K562 (cell line): ENCODE data around the gene PDCD10. TPM values are rescaled to one million over a fixed set of nuclear protein-coding genes. Genes with fewer than 3 reads are reported as not detected.

Experiments used
- FOXJ3 ChIP-seq: sonication (generic); formaldehyde crosslinking; IDR thresholded peaks from 2 replicates; pipeline ENCODE4 v1.4.0; 2020; ENCODE audit warnings: mild to moderate bottlenecking, missing genetic modification reagents
- HSF4 ChIP-seq: fragments of 250-450 bp; sonication (Bioruptor Pico); IDR thresholded peaks from 2 replicates; pipeline ENCODE4 v2.1.2; 2022; ENCODE audit warnings: mild to moderate bottlenecking, moderate library complexity, borderline replicate concordance
- MCM3 ChIP-seq: fragments of 450-650 bp; IDR thresholded peaks from 2 replicates; pipeline ENCODE4 v1.6.1; 2016
- MTA1 ChIP-seq: fragments of 450-650 bp; IDR thresholded peaks from 2 replicates; pipeline ENCODE4 v1.6.1; 2017; ENCODE audit warnings: borderline replicate concordance
- MTF1 ChIP-seq: fragments of 250-450 bp; sonication (Bioruptor Pico); IDR thresholded peaks from 2 replicates; pipeline ENCODE4 v1.9.0; 2021; ENCODE audit warnings: moderate library complexity, mild to moderate bottlenecking, inconsistent platforms, borderline replicate concordance
- NFYB ChIP-seq: IDR thresholded peaks from 2 replicates; pipeline ENCODE4 v1.6.1; 2011; ENCODE audit warnings: mild to moderate bottlenecking, moderate library complexity; ENCODE audit not compliant: insufficient read length; ENCODE audit errors: extremely low read depth
- SMARCA4 ChIP-seq: fragments of 450-650 bp; IDR thresholded peaks from 2 replicates; pipeline ENCODE4 v1.6.1; 2016
- SMARCB1 ChIP-seq: IDR thresholded peaks from 2 replicates; pipeline ENCODE4 v1.6.1; 2011; ENCODE audit warnings: improper control_type of control experiment, low read depth; ENCODE audit not compliant: insufficient read length
- SMARCC2 ChIP-seq: fragments of 450-650 bp; IDR thresholded peaks from 2 replicates; pipeline ENCODE4 v1.6.1; 2017; ENCODE audit warnings: antibody characterized with exemption, moderate library complexity, mild to moderate bottlenecking, low read depth
- SRSF9 ChIP-seq: fragments of 200-400 bp; formaldehyde crosslinking; IDR thresholded peaks from 2 replicates; pipeline ENCODE4 v1.6.1; 2017; ENCODE audit warnings: low read depth, low read length, borderline replicate concordance
- STAT5A ChIP-seq: IDR thresholded peaks from 2 replicates; pipeline ENCODE4 v1.6.1; 2012; ENCODE audit warnings: low read length, inconsistent platforms, borderline replicate concordance
- WHSC1 ChIP-seq: IDR thresholded peaks from one replicate; pipeline ENCODE4 v1.6.1; 2012; ENCODE audit warnings: low read length, control low read depth, inconsistent platforms
- ZNF124 ChIP-seq: sonication (generic); formaldehyde crosslinking; IDR thresholded peaks from 2 replicates; pipeline ENCODE4 v1.8.1; 2022; ENCODE audit warnings: missing genetic modification reagents
- ZNF444 ChIP-seq: fragments of 250-450 bp; sonication (Bioruptor Pico); IDR thresholded peaks from 2 replicates; pipeline ENCODE4 v1.4.0; 2020; ENCODE audit warnings: mild to moderate bottlenecking, moderate library complexity
- ZNF584 ChIP-seq: fragments of 200-800 bp; sonication (Bioruptor generic); IDR thresholded peaks from 2 replicates; pipeline ENCODE4 v1.6.1; 2016; ENCODE audit warnings: low read depth, mild to moderate bottlenecking, missing genetic modification characterization, missing compliant biosample characterization
- polyA plus RNA-seq, 8 experiments: library from polyadenylated mRNA; depleted of rRNA in 4 of 8; stranded (reverse) in 5 of 8; unstranded in 3 of 8; fragments of >200 nt; fragmentation: Nextera tagmentation in 2 of 8; fragmentation: Illumina TruSeq in 1 of 8; extraction: Ambion mirVana in 2 of 8; extraction: Trizol in 1 of 8; gene quantifications; 2 replicates each; pipeline versions ENCODE4 v1.2.1 to v1.2.3, GENCODE V29; 2011 to 2014; ENCODE audit warnings: inconsistent platforms in 1 of 8, missing spikeins in 1 of 8
- total RNA-seq, 7 experiments: library from RNA; depleted of rRNA in 6 of 7; stranded (reverse); fragments of >200 nt in 6 of 7; fragmentation: Illumina TruSeq in 2 of 7; extraction: Trizol in 2 of 7; gene quantifications; 2 replicates each; pipeline versions ENCODE4 v1.2.1 to v1.2.3, GENCODE V29; 2011 to 2021; ENCODE audit warnings: low replicate concordance in 1 of 7
- TF ChIP-seq, protein P1 (sequence below): fragments of 450-650 bp; IDR thresholded peaks from 2 replicates; pipeline ENCODE4 v1.6.1; 2016; ENCODE audit warnings: antibody characterized with exemption
- TF ChIP-seq, protein P2 (sequence below): fragments of 250-450 bp; sonication (Bioruptor Pico); IDR thresholded peaks from 2 replicates; pipeline ENCODE4 v1.8.0; 2021; ENCODE audit warnings: mild to moderate bottlenecking, moderate library complexity
- TF ChIP-seq, protein P3 (sequence below): fragments of 250-450 bp; sonication (Bioruptor Pico); IDR thresholded peaks from 2 replicates; pipeline ENCODE4 v1.5.0; 2022; ENCODE audit warnings: mild to moderate bottlenecking
- TF ChIP-seq, protein P4 (sequence below): fragments of 250-450 bp; sonication (Bioruptor Pico); IDR thresholded peaks from 2 replicates; pipeline ENCODE4 v1.4.0; 2020; ENCODE audit warnings: mild to moderate bottlenecking
- TF ChIP-seq, protein P5 (sequence below): sonication (generic); formaldehyde crosslinking; IDR thresholded peaks from 2 replicates; pipeline ENCODE4 v1.8.1; 2023; ENCODE audit warnings: mild to moderate bottlenecking, missing genetic modification reagents, moderate library complexity
- TF ChIP-seq, protein P6 (sequence below): fragments of 450-650 bp; IDR thresholded peaks from 2 replicates; pipeline ENCODE4 v1.6.1; 2016; ENCODE audit warnings: missing biosample characterization, missing genetic modification characterization

PDCD10 gene
- total and polyA plus RNA-seq, 9 of the 15 experiments (the other 6 are each of a cell fraction or from before 2014, with no cell fraction given): 121 to 476 (median 232) TPM

DNA sequence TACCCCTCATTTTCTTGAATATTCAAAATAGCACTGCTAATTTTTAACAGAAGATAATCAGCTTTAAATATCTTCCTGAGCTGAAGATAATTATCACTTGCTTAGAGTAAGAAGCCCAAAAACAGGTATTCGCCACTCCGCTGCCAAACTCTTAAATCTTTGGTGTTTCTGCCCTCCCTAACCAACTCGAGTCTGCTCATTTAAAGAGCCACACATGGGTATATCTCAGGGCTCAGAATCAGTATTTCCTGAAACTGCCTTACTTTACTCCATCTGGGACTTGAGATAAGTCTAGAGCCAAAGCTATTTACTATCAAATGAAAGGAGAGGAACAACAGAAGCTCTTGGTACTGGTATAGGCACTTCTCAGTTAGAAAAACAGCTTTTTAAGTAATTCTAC lies 10.8 kb downstream of the PDCD10 start (continued):
- TF ChIP-seq MTF1 (CRISPR knock-in tag) (no peak), SMARCC2 (peak; percentile 80; the same call in 1 of the 2 replicates), WHSC1 (no peak), MTA1 (no peak), STAT5A (peak; percentile 88), ZNF124 (CRISPR knock-in tag) (no peak), ZNF584 (no peak), HSF4 (CRISPR knock-in tag) (no peak), FOXJ3 (CRISPR knock-in tag) (no peak), ZNF444 (CRISPR knock-in tag) (no peak), SRSF9 (no peak), SMARCB1 (peak; percentile 35), MCM3 (no peak), SMARCA4 (peak; percentile 94), NFYB (no peak)
- TF ChIP-seq, protein P1, sequence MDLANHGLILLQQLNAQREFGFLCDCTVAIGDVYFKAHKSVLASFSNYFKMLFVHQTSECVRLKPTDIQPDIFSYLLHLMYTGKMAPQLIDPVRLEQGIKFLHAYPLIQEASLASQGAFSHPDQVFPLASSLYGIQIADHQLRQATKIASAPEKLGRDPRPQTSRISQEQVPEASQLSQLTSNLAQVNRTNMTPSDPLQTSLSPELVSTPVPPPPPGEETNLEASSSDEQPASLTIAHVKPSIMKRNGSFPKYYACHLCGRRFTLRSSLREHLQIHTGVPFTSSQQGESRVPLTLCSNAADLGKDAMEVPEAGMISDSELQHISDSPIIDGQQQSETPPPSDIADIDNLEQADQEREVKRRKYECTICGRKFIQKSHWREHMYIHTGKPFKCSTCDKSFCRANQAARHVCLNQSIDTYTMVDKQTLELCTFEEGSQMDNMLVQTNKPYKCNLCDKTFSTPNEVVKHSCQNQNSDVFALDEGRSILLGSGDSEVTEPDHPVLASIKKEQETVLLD: peak; percentile 44; the same call in 1 of the 2 replicates
- TF ChIP-seq, protein P2, sequence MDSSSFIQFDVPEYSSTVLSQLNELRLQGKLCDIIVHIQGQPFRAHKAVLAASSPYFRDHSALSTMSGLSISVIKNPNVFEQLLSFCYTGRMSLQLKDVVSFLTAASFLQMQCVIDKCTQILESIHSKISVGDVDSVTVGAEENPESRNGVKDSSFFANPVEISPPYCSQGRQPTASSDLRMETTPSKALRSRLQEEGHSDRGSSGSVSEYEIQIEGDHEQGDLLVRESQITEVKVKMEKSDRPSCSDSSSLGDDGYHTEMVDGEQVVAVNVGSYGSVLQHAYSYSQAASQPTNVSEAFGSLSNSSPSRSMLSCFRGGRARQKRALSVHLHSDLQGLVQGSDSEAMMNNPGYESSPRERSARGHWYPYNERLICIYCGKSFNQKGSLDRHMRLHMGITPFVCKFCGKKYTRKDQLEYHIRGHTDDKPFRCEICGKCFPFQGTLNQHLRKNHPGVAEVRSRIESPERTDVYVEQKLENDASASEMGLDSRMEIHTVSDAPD (CRISPR knock-in tag): no peak
- TF ChIP-seq, protein P3, sequence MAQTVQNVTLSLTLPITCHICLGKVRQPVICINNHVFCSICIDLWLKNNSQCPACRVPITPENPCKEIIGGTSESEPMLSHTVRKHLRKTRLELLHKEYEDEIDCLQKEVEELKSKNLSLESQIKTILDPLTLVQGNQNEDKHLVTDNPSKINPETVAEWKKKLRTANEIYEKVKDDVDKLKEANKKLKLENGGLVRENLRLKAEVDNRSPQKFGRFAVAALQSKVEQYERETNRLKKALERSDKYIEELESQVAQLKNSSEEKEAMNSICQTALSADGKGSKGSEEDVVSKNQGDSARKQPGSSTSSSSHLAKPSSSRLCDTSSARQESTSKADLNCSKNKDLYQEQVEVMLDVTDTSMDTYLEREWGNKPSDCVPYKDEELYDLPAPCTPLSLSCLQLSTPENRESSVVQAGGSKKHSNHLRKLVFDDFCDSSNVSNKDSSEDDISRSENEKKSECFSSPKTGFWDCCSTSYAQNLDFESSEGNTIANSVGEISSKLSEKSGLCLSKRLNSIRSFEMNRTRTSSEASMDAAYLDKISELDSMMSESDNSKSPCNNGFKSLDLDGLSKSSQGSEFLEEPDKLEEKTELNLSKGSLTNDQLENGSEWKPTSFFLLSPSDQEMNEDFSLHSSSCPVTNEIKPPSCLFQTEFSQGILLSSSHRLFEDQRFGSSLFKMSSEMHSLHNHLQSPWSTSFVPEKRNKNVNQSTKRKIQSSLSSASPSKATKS: no peak
- TF ChIP-seq, protein P4, sequence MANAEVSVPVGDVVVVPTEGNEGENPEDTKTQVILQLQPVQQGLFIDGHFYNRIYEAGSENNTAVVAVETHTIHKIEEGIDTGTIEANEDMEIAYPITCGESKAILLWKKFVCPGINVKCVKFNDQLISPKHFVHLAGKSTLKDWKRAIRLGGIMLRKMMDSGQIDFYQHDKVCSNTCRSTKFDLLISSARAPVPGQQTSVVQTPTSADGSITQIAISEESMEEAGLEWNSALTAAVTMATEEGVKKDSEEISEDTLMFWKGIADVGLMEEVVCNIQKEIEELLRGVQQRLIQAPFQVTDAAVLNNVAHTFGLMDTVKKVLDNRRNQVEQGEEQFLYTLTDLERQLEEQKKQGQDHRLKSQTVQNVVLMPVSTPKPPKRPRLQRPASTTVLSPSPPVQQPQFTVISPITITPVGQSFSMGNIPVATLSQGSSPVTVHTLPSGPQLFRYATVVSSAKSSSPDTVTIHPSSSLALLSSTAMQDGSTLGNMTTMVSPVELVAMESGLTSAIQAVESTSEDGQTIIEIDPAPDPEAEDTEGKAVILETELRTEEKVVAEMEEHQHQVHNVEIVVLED (CRISPR knock-in tag): no peak
- TF ChIP-seq, protein P5, sequence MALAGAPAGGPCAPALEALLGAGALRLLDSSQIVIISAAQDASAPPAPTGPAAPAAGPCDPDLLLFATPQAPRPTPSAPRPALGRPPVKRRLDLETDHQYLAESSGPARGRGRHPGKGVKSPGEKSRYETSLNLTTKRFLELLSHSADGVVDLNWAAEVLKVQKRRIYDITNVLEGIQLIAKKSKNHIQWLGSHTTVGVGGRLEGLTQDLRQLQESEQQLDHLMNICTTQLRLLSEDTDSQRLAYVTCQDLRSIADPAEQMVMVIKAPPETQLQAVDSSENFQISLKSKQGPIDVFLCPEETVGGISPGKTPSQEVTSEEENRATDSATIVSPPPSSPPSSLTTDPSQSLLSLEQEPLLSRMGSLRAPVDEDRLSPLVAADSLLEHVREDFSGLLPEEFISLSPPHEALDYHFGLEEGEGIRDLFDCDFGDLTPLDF: no peak
- TF ChIP-seq, protein P6, sequence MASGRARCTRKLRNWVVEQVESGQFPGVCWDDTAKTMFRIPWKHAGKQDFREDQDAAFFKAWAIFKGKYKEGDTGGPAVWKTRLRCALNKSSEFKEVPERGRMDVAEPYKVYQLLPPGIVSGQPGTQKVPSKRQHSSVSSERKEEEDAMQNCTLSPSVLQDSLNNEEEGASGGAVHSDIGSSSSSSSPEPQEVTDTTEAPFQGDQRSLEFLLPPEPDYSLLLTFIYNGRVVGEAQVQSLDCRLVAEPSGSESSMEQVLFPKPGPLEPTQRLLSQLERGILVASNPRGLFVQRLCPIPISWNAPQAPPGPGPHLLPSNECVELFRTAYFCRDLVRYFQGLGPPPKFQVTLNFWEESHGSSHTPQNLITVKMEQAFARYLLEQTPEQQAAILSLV: no peak
